Stimulated activated CD4-positive, alpha-beta T cell treated with anti-CD3 and anti-CD28 coated beads, Interleukin-2, amount 100 ng/mL, for 24 hours (primary cell): ENCODE measurements around the gene LRBA.
"Not testable (repeated sequence)": the region's sequence is repeated elsewhere in the genome, so short reads cannot be mapped to it uniquely, and the experiment has no call there.

Experiments
- DNase-seq, 2 donors: peaks; one replicate each; pipeline ENCODE4 v3.0.0-alpha.2; 2020

Gene LRBA

GRCh38 chr4:150583287-150584110, 431.6 kb downstream of the LRBA start:
- DNase-seq = no peak

DNA sequence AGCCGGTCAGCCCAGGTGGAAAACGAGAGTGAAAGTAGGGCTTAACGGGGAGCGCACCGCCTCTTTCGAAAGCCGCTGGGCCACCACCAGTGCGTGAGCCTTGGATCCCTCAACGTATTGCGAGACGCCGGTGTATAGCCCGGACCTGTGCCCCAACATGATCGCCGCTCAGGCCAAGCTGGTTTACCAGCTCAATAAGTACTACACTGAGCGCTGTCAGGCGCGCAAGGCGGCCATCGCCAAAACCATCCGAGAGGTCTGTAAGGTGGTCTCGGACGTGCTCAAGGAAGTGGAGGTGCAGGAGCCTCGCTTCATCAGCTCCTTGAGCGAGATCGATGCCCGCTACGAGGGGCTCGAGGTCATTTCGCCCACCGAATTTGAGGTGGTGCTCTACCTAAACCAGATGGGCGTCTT, 432.2 kb downstream of the LRBA start:
- no peak for DNase-seq

DNA sequence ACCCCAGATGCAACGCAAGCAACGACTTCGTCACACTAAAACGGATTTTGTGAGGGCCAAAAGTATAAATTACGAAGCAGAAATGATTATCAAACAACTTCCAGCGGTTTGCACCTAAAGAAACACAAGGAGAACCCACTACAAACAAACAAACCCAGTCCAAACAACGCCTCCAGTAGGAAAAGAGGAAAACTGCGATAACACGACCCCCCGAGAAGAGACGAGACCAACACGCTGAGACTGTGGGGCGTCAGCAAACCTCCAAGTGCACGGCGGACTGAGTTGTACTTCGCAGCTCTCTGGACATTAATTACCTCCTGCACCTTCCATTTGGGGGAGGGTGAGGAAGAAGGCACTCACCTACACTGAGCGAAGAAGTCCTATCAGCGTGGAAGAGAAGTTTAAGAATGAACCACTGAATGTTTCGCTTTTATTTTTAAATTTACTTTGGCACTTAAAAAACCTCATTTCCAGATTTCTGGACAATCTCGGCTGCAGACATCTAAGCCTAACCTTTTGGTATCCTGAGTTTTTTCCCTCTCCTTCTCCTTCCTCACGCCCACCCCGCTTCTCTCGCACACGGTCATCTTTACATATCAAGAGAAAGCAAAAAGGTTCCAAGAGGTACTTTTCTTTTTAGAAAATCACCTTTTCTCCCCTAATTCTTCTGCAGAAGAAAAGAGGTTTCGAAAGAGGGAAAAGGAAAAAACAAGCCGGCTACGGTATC, 432.8 kb downstream of the LRBA start, which contains the start of gene MAB21L2:
Gene MAB21L2, plus strand, starts transcription at position 6 of the 727 bp plus-strand sequence. CDS start 879 bp downstream, outside the sequence.
- no peak for DNase-seq

- DNase-seq = no peak
These were observed 433.4 kb downstream of the LRBA start for GRCh38 chr4:150581641-150582051.

- DNase-seq = no peak
These were observed 434.0 kb downstream of the LRBA start for GRCh38 chr4:150581056-150581605.

- no peak for DNase-seq
These were observed 434.8 kb downstream of the LRBA start for GRCh38 chr4:150580306-150580705.

- DNase-seq = no peak
These were observed 435.4 kb downstream of the LRBA start for GRCh38 chr4:150579551-150580234.

DNA sequence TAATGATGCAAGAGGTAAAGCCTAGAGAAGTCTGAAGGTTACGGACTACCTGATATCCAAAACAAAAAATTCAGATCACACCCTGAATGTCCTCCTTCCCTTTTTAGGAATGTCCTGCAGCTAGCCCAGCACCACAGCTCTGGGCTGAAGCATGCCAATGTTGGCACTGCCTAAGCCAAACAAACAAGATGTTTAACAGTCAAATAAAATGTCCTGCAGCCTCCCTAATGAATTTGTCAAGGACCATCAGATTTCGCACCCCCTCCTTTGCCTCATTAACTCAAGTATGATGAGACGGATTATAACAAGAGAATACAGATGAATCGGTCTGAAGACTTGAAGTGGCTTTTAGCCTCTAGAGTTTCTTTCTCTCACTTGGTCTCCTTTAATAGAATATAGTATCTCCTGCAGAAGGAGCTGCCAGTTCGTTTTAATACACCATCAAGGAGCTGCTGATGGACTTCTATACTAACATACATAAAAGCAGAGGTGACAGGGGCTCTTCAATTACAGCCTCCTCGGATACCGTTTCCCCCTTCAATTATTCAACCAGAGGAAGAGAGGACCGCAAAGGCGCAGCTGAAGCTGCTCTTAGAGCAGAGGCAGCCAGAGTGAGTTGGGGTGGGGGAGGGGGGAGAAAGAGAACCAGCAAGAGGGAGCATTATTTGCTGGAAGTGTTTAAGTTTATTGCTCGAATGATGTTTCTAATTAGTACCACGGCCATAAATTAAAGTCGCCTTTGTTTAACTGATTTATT, 436.2 kb downstream of the LRBA start:
- DNase-seq = no peak

- no peak for DNase-seq
These were observed 437.3 kb downstream of the LRBA start for GRCh38 chr4:150577796-150578195.

DNA sequence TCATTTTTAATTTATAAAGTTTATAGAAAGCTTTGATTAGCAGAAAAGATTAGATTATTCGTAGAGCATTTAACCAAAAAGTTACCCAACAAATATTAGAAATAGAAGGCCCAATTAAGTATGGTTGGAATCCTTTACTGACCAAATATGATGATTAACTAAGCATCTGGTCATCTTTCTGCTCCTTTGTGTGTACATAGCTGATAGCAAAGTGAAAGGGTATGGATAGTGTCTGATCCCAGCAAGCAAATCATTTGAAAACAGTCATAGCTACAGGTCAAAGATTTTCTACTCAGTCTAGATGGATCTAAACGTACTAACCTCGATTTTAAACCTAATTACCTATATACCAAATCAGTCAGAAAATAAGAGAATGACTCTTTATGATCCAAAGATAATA, 440.4 kb downstream of the LRBA start:
- no peak for DNase-seq

- DNase-seq = no peak
These were observed 441.6 kb downstream of the LRBA start for GRCh38 chr4:150573534-150573933.

- DNase-seq = no peak
These were observed 442.2 kb downstream of the LRBA start for GRCh38 chr4:150572704-150573504.

GRCh38 chr4:150570862-150571261, 444.2 kb downstream of the LRBA start:
- DNase-seq = no peak

DNA sequence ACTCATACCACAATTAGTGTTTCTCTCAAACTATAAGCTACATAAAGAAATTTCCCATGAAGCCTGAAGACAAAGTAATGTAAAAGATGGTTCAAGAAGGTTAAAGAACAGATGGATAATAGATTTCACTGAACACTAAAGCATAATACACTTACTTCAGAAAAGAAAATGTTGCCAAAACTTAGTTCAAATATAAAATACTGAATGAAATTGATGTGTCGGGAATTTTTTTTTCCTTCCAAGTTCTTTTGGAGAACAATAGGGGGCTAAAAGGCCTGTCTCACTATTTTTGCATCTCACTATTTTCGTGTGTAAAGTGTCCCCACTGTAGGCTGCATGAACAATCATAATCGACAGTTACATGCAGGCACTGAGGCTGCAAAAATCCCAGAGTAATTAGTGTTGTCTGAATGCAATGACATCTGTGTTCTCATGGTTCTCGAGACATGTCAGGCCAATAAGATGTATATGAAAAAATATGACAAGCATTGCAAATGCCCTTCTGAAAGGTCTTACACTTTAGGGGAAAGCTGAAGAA, 445.0 kb downstream of the LRBA start:
- no peak for DNase-seq

DNA sequence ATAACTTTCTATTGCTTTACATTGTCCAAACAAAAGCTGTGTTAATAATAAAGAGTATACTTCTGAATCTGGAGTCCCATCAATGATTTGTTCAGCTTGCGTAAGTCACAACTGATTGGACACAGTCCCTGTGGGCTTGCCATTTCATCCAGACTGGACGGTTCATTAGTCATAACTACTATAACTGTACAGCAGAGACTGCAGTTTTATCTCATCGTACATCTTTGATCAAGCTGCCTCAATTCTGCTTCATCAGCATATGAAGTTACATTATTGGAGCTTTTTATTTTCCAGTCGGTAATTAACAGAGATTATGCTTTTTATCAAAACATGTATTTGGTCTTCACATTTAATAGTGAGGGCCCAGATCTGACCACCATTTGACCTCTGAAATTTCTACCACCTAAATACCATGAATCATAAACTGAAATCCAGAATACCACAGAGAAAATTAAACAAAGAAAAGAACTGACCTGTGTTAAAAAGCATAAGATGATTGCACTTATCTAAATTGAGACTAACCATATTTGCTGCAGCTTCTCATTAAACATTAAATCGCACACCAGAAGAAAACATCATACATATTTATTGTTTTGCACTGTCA, 445.6 kb downstream of the LRBA start:
- DNase-seq = no peak

- no peak for DNase-seq
These were observed 448.0 kb downstream of the LRBA start for GRCh38 chr4:150567070-150567469.

GRCh38 chr4:150564967-150565366, 450.1 kb downstream of the LRBA start:
- not testable (repeated sequence) for DNase-seq

- no peak for DNase-seq
These were observed 452.3 kb downstream of the LRBA start for GRCh38 chr4:150562751-150563150.

DNA sequence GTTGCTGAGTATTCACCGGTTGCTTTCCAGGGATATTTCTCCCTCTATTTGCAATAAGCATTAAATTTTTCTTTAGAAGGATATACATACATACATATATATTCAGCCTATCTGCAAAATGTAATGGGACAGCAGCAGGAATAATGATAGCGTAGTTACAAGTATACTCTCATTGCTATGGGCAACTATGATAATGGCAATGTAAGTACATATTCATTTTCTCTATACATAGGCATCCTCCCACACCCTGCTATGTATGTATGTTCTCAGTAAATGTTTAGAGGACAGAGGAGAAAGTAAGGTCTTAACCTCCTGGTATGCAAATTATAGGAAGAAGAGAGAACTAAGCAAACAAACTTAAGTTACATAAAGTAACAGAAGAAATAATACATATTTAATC, 452.8 kb downstream of the LRBA start:
- DNase-seq = no peak

DNA sequence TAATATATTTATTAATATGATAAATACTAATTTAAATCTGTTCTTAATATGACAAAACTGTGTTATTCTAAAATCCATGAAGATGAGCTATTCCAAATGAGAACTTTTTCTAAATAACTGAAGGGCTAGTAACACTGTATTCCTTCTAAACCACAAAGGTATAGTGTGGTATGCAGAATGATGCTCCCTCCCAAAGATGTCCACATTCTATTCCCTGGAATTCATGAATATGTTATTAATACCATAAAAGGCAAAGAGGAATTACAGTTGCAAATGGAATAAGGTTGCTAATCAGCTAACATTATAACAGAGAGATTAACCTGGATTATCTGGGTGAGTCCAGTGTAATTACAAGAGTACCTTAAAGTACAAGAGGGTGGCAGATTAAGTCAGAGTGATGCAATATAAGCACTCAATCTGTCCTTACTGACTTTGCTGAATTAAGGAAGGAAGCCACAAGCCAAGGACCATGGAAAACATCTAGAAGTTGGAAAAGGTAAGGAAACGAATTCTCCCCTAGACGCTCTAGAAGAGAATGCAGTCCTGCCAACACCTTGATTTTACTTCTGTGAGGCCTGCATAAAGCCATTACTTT, 453.8 kb downstream of the LRBA start:
- DNase-seq = no peak
